Measurements from ENCODE around the gene NRN1.
"Not testable (repeated sequence)": the region's sequence is repeated elsewhere in the genome, so short reads cannot be mapped to it uniquely, and the experiment has no call there.

Gene NRN1

GRCh38 chr6:5976811-5977210 is 29.9 kb downstream of the NRN1 start:
- DNase-seq (ENCODE audit: extremely low read depth, low read depth) = no peak
- TF ChIP-seq, protein P1, sequence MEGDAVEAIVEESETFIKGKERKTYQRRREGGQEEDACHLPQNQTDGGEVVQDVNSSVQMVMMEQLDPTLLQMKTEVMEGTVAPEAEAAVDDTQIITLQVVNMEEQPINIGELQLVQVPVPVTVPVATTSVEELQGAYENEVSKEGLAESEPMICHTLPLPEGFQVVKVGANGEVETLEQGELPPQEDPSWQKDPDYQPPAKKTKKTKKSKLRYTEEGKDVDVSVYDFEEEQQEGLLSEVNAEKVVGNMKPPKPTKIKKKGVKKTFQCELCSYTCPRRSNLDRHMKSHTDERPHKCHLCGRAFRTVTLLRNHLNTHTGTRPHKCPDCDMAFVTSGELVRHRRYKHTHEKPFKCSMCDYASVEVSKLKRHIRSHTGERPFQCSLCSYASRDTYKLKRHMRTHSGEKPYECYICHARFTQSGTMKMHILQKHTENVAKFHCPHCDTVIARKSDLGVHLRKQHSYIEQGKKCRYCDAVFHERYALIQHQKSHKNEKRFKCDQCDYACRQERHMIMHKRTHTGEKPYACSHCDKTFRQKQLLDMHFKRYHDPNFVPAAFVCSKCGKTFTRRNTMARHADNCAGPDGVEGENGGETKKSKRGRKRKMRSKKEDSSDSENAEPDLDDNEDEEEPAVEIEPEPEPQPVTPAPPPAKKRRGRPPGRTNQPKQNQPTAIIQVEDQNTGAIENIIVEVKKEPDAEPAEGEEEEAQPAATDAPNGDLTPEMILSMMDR (IDR thresholded peaks at IDR 0.05; ENCODE audit: low read depth, low read length) = no peak

- TF ChIP-seq, protein P1 (IDR thresholded peaks at IDR 0.05; ENCODE audit: low read depth, low read length) = no peak
- DNase-seq (ENCODE audit: extremely low read depth, low read depth) = no peak
Observed at GRCh38 chr6:5968817-5969734, 37.6 kb downstream of the NRN1 start.

GRCh38 chr6:5968036-5968435 is 38.7 kb downstream of the NRN1 start:
- DNase-seq (ENCODE audit: extremely low read depth, low read depth) = not testable (repeated sequence)

DNA sequence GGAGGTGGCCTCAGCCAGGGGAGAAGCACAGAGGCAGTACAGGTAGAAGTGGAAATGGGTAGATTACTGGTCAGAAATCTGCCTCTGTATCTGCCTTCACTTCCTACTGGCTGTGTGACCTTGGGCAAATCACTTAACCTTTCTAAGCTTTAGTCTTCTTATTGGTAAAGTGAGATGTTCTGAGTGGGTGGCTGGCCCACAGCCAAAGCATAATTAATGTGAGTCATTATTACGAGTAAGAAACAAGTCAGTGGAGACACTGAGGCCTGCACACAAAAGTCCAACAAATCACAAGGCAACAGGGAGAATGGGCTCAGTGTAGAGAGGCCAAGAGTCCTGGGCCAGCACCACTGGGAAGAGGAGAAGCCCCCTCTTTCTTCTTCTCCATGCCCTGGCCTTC is 39.1 kb downstream of the NRN1 start:
- TF ChIP-seq, protein P1 (IDR thresholded peaks at IDR 0.05; ENCODE audit: low read depth, low read length) = no peak
- no peak for DNase-seq (ENCODE audit: extremely low read depth, low read depth)

- no peak for DNase-seq (ENCODE audit: extremely low read depth, low read depth)
- TF ChIP-seq, protein P1 (IDR thresholded peaks at IDR 0.05; ENCODE audit: low read depth, low read length) = no peak
Observed at GRCh38 chr6:5962794-5963193, 43.9 kb downstream of the NRN1 start.

- DNase-seq (ENCODE audit: extremely low read depth, low read depth) = no peak
Observed at GRCh38 chr6:5961836-5962235, 44.9 kb downstream of the NRN1 start.

GRCh38 chr6:5960456-5960855 is 46.3 kb downstream of the NRN1 start:
- TF ChIP-seq, protein P1 (IDR thresholded peaks at IDR 0.05; ENCODE audit: low read depth, low read length) = no peak
- no peak for DNase-seq (ENCODE audit: extremely low read depth, low read depth)

More at GRCh38 chr6:5961836-5962235, 44.9 kb downstream of the NRN1 start:
- TF ChIP-seq, protein P1 (IDR thresholded peaks at IDR 0.05; ENCODE audit: low read depth, low read length) = no peak

Measured in AG09319 (cell line).